Activated T-cell treated with anti-CD3 and anti-CD28 coated beads, Interleukin-2, amount 50 U/mL, for 72 hours (primary cell): ENCODE results near the gene CMTM4. TPM values are rescaled to one million over a fixed set of nuclear protein-coding genes. Genes with fewer than 3 reads are reported as not detected.
"Not testable (repeated sequence)": the region's sequence is repeated elsewhere in the genome, so short reads cannot be mapped to it uniquely, and the experiment has no call there.

Experiments
- ATAC-seq, 2 donors: fragments of 150-1000 bp; cut with Tn5 transposase; replicated peaks in 1 of 2; 2 replicates each; pipeline ENCODE4 v1.10.0; 2021; ENCODE audit warnings: moderate library complexity in 2 of 2, mild to moderate bottlenecking in 1 of 2
- DNase-seq, 2 donors: peaks; one replicate each; pipeline ENCODE4 v3.0.0; 2021 to 2022; ENCODE audit warnings: mixed read lengths in 1 of 2
- H3K27ac Mint-ChIP-seq: one replicate; pipeline ENCODE4 v1.8.0; 2022; ENCODE audit warnings: mild to moderate bottlenecking, moderate library complexity, mixed read lengths
- H3K27me3 Mint-ChIP-seq: one replicate; pipeline ENCODE4 v1.8.0; 2022; ENCODE audit warnings: low read depth, mixed read lengths
- H3K36me3 Mint-ChIP-seq, 2 donors: one replicate each; pipeline ENCODE4 v1.8.0; 2022; ENCODE audit warnings: mixed read lengths in 2 of 2, mild to moderate bottlenecking in 1 of 2; ENCODE audit not compliant: insufficient read depth in 2 of 2
- H3K4me1 Mint-ChIP-seq: one replicate; pipeline ENCODE4 v1.8.0; 2022; ENCODE audit warnings: low read depth, mixed read lengths
- H3K4me3 Mint-ChIP-seq, 2 donors: one replicate each; pipeline ENCODE4 v1.8.0; 2022; ENCODE audit warnings: mild to moderate bottlenecking in 2 of 2, mixed read lengths in 2 of 2, moderate library complexity in 2 of 2
- H3K9me3 Mint-ChIP-seq, 2 donors: one replicate each; pipeline ENCODE4 v1.8.0; 2022; ENCODE audit warnings: mixed read lengths in 2 of 2
- total RNA-seq, 2 donors: library from RNA; stranded (reverse); gene quantifications; one replicate each; pipeline ENCODE4 v1.2.3, GENCODE V29; 2022

CMTM4 gene
- total RNA-seq, 2 donors from 2014 or later = 3.7 to 3.9 TPM

GRCh38 chr16:66575060-66575459 is 121.5 kb downstream of the CMTM4 start:
- H3K4me1 Mint-ChIP-seq = peaks cover 5% of the 10 kb centered on the region
- no peak overlapping the region for H3K27ac Mint-ChIP-seq
- DNase-seq (no peak), ATAC-seq (no peak)
- peaks cover 33% of the 10 kb centered on the region for H3K27me3 Mint-ChIP-seq
- no peaks in the 10 kb centered on the region for H3K9me3 Mint-ChIP-seq
- no peak overlapping the region for H3K4me3 Mint-ChIP-seq
- H3K36me3 Mint-ChIP-seq = peaks cover 0 to 1% of the 10 kb centered on the region in 2 donors

- Mint-ChIP-seq H3K4me3 (no peak overlapping the region), H3K9me3 (no peaks in the 10 kb centered on the region), H3K27me3 (peaks cover 28% of the 10 kb centered on the region), H3K27ac (no peak overlapping the region), H3K4me1 (peaks cover 5% of the 10 kb centered on the region), H3K36me3 (peaks cover 0 to 1% of the 10 kb centered on the region in 2 donors)
- ATAC-seq (no peak), DNase-seq (no peak)
Observed at GRCh38 chr16:66574531-66574930, 122.0 kb downstream of the CMTM4 start.

GRCh38 chr16:66574081-66574480 is 122.5 kb downstream of the CMTM4 start:
- Mint-ChIP-seq H3K4me3 (no peak overlapping the region), H3K27ac (no peak overlapping the region), H3K4me1 (peaks cover 9% of the 10 kb centered on the region), H3K27me3 (peaks cover 24% of the 10 kb centered on the region), H3K9me3 (no peaks in the 10 kb centered on the region), H3K36me3 (no peaks in the 10 kb centered on the region)
- DNase-seq (no peak), ATAC-seq (no peak)

- Mint-ChIP-seq H3K27ac (no peak overlapping the region), H3K4me1 (peaks cover 16% of the 10 kb centered on the region), H3K36me3 (peaks cover under 1 to 7% of the 10 kb centered on the region in 2 donors), H3K27me3 (peaks cover 6% of the 10 kb centered on the region), H3K4me3 (no peak overlapping the region), H3K9me3 (no peaks in the 10 kb centered on the region)
- peak in 1 of 2 donors; percentile 33 for ATAC-seq
- DNase-seq = no peak
Observed at GRCh38 chr16:66572356-66572755, 124.2 kb downstream of the CMTM4 start.

- DNase-seq (no peak), ATAC-seq (no peak)
- Mint-ChIP-seq H3K27ac (no peak overlapping the region), H3K9me3 (no peaks in the 10 kb centered on the region), H3K36me3 (peaks cover 4 to 19% of the 10 kb centered on the region in 2 donors), H3K27me3 (no peaks in the 10 kb centered on the region), H3K4me3 (no peak overlapping the region), H3K4me1 (peaks cover 24% of the 10 kb centered on the region)
Observed at GRCh38 chr16:66569827-66570405, 126.6 kb downstream of the CMTM4 start.

GRCh38 chr16:66569131-66569530 is 127.4 kb downstream of the CMTM4 start:
- DNase-seq (no peak), ATAC-seq (no peak)
- Mint-ChIP-seq H3K4me1 (peaks cover 31% of the 10 kb centered on the region), H3K9me3 (no peaks in the 10 kb centered on the region), H3K36me3 (peaks cover 6 to 19% of the 10 kb centered on the region in 2 donors), H3K27ac (peak overlapping the region; percentile 24), H3K27me3 (no peaks in the 10 kb centered on the region), H3K4me3 (no peak overlapping the region)

- DNase-seq (no peak), ATAC-seq (no peak)
- H3K36me3 Mint-ChIP-seq = peaks cover 6 to 19% of the 10 kb centered on the region in 2 donors
- H3K4me3 Mint-ChIP-seq = no peak overlapping the region
- H3K27me3 Mint-ChIP-seq = no peaks in the 10 kb centered on the region
- H3K9me3 Mint-ChIP-seq = no peaks in the 10 kb centered on the region
- H3K27ac Mint-ChIP-seq = no peak overlapping the region
- peaks cover 39% of the 10 kb centered on the region for H3K4me1 Mint-ChIP-seq
Observed at GRCh38 chr16:66568355-66568754, 128.2 kb downstream of the CMTM4 start.

GRCh38 chr16:66567270-66567669 is 129.3 kb downstream of the CMTM4 start:
- H3K4me3 Mint-ChIP-seq, H3K9me3 Mint-ChIP-seq, H3K27me3 Mint-ChIP-seq, ATAC-seq, DNase-seq: not testable (repeated sequence)
- Mint-ChIP-seq H3K36me3 (peaks cover 8 to 20% of the 10 kb centered on the region in 2 donors), H3K4me1 (peaks cover 49% of the 10 kb centered on the region), H3K27ac (peak overlapping the region; percentile 82)

- peaks cover 57% of the 10 kb centered on the region for H3K4me1 Mint-ChIP-seq
- DNase-seq (no peak), ATAC-seq (no peak)
- H3K36me3 Mint-ChIP-seq = peaks cover 11 to 24% of the 10 kb centered on the region in 2 donors
- H3K27me3 Mint-ChIP-seq = no peaks in the 10 kb centered on the region
- H3K4me3 Mint-ChIP-seq = no peak within 1 kb of the TSS
- no peaks in the 10 kb centered on the region for H3K9me3 Mint-ChIP-seq
- peak within 1 kb of the TSS; percentile 82 for H3K27ac Mint-ChIP-seq
Observed at GRCh38 chr16:66566051-66566901, 130.3 kb downstream of the CMTM4 start, which contains the start of gene CMTM1. CMTM1 (plus strand) TSS chr16:66566439; CDS start chr16:66566514, 75 bp downstream.

Other genes with a start within 250 kb of the CMTM4 start
- 10 to 100 TPM; 16.4 to 16.6 TPM for gene TK2, start 146.6 kb downstream of the CMTM4 start, total RNA-seq
- gene CKLF, start 144.2 kb downstream of the CMTM4 start, total RNA-seq = 100 to 1,000 TPM; 163 to 172 TPM
- gene CMTM1, start 130.3 kb downstream of the CMTM4 start, total RNA-seq = 10 to 100 TPM; 10.1 to 14.4 TPM
- gene CMTM2, start 117.3 kb downstream of the CMTM4 start, total RNA-seq = 1 to 10 TPM in 1 of 2 donors, under 1 TPM in 1; 0.31 to 1.2 TPM
- gene CMTM3, start 92.0 kb downstream of the CMTM4 start, total RNA-seq = 10 to 100 TPM; 82.4 to 90.6 TPM
- 10 to 100 TPM; 60.0 to 67.6 TPM for gene DYNC1LI2, start 54.9 kb upstream of the CMTM4 start, total RNA-seq
- gene TERB1, start 104.8 kb upstream of the CMTM4 start, total RNA-seq = under 1 TPM in 1 of 2 donors, not detected in 1; 0.14 TPM
- 100 to 1,000 TPM in 1 of 2 donors, 10 to 100 TPM in 1; 94.5 to 100 TPM for gene NAE1, start 134.2 kb upstream of the CMTM4 start, total RNA-seq
- gene CA7, start 147.7 kb upstream of the CMTM4 start, total RNA-seq = not detected
- gene PDP2, start 183.8 kb upstream of the CMTM4 start, total RNA-seq = 10 to 100 TPM; 31.8 TPM
- not detected for gene CDH16, start 222.1 kb upstream of the CMTM4 start, total RNA-seq
- 1 to 10 TPM; 1.6 to 3.1 TPM for gene RRAD, start 228.8 kb upstream of the CMTM4 start, total RNA-seq
- 100 to 1,000 TPM; 145 to 167 TPM for gene CIAO2B, start 237.7 kb upstream of the CMTM4 start, total RNA-seq
- gene CES2, start 238.8 kb upstream of the CMTM4 start, total RNA-seq = 10 to 100 TPM; 28.7 to 33.3 TPM